ENCODE data around the gene INPP5A.

GRCh38 chr10:132549371-132549770 lies 11.8 kb downstream of the INPP5A start:
- no peak for TF ChIP-seq EP300 (IDR thresholded peaks at IDR 0.05; ENCODE audit: borderline replicate concordance)
- TF ChIP-seq ZBTB7A (IDR thresholded peaks at IDR 0.05; ENCODE audit: low read depth): no peak
- TF ChIP-seq, protein P1, sequence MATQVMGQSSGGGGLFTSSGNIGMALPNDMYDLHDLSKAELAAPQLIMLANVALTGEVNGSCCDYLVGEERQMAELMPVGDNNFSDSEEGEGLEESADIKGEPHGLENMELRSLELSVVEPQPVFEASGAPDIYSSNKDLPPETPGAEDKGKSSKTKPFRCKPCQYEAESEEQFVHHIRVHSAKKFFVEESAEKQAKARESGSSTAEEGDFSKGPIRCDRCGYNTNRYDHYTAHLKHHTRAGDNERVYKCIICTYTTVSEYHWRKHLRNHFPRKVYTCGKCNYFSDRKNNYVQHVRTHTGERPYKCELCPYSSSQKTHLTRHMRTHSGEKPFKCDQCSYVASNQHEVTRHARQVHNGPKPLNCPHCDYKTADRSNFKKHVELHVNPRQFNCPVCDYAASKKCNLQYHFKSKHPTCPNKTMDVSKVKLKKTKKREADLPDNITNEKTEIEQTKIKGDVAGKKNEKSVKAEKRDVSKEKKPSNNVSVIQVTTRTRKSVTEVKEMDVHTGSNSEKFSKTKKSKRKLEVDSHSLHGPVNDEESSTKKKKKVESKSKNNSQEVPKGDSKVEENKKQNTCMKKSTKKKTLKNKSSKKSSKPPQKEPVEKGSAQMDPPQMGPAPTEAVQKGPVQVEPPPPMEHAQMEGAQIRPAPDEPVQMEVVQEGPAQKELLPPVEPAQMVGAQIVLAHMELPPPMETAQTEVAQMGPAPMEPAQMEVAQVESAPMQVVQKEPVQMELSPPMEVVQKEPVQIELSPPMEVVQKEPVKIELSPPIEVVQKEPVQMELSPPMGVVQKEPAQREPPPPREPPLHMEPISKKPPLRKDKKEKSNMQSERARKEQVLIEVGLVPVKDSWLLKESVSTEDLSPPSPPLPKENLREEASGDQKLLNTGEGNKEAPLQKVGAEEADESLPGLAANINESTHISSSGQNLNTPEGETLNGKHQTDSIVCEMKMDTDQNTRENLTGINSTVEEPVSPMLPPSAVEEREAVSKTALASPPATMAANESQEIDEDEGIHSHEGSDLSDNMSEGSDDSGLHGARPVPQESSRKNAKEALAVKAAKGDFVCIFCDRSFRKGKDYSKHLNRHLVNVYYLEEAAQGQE (IDR thresholded peaks at IDR 0.05; ENCODE audit: low read depth): no peak
- no peak for TF ChIP-seq TEAD4 (IDR thresholded peaks at IDR 0.05)
